Stimulated activated CD8-positive, alpha-beta memory T cell treated with anti-CD3 and anti-CD28 coated beads, Interleukin-2, amount 100 ng/mL, for 48 hours (primary cell): ENCODE data around the gene IFNL4.
"Not testable (repeated sequence)": the region's sequence is repeated elsewhere in the genome, so short reads cannot be mapped to it uniquely, and the experiment has no call there.

Experiments used
- DNase-seq, 2 donors: peaks; one replicate each; pipeline ENCODE4 v3.0.0-alpha.2; 2020; ENCODE audit warnings: low read depth in 2 of 2

IFNL4 gene

GRCh38 chr19:39248806-39249205 is at the start of gene IFNL4:
IFNL4 (minus strand) TSS chr19:39248856.
- no peak for DNase-seq

GRCh38 chr19:39297931-39298634 is 49.4 kb upstream of the IFNL4 start:
- DNase-seq, result peak; percentile 48 to 61

- DNase-seq, result no peak
These were observed 48.2 kb upstream of the IFNL4 start for GRCh38 chr19:39296906-39297305.

- DNase-seq, result no peak
These were observed 47.5 kb upstream of the IFNL4 start, which contains the start of gene IFNL1 for GRCh38 chr19:39296055-39296645. IFNL1 (plus strand) TSS chr19:39296407; CDS start chr19:39296422, 15 bp downstream.

GRCh38 chr19:39293394-39293793 is 44.7 kb upstream of the IFNL4 start:
- no peak for DNase-seq

GRCh38 chr19:39284032-39284431 is 35.4 kb upstream of the IFNL4 start:
- DNase-seq, result no peak

GRCh38 chr19:39282021-39282420 is 33.4 kb upstream of the IFNL4 start:
- DNase-seq, result no peak

- no peak for DNase-seq
These were observed 28.9 kb upstream of the IFNL4 start for GRCh38 chr19:39277598-39277997.

GRCh38 chr19:39276740-39277139 is 28.1 kb upstream of the IFNL4 start:
- DNase-seq, result no peak

- DNase-seq, result no peak
These were observed 26.9 kb upstream of the IFNL4 start for GRCh38 chr19:39275578-39275977.

- DNase-seq, result not testable (repeated sequence)
These were observed 25.2 kb upstream of the IFNL4 start for GRCh38 chr19:39273859-39274258.

GRCh38 chr19:39270036-39270871 is 21.6 kb upstream of the IFNL4 start:
- DNase-seq, result no peak

- not testable (repeated sequence) for DNase-seq
These were observed 20.7 kb upstream of the IFNL4 start for GRCh38 chr19:39269369-39269768.

GRCh38 chr19:39268531-39269223 is 20.0 kb upstream of the IFNL4 start:
- DNase-seq, result not testable (repeated sequence)

GRCh38 chr19:39268085-39268484 is 19.4 kb upstream of the IFNL4 start, which contains the start of gene IFNL2:
IFNL2 (plus strand) TSS chr19:39268396; CDS start chr19:39268569, 173 bp downstream.
- DNase-seq, result not testable (repeated sequence)

GRCh38 chr19:39265321-39265916 is 16.8 kb upstream of the IFNL4 start:
- no peak for DNase-seq

- no peak for DNase-seq
These were observed 15.9 kb upstream of the IFNL4 start for GRCh38 chr19:39264306-39265290.

GRCh38 chr19:39263912-39264305 is 15.3 kb upstream of the IFNL4 start:
- no peak for DNase-seq

GRCh38 chr19:39262496-39262895 is 13.8 kb upstream of the IFNL4 start:
- no peak for DNase-seq

GRCh38 chr19:39261704-39262103 is 13.0 kb upstream of the IFNL4 start:
- DNase-seq, result no peak
